Ascending aorta (tissue), 2 donors: ENCODE results near the gene ALPP. TPM values are rescaled to one million over a fixed set of nuclear protein-coding genes. Genes with fewer than 3 reads are reported as not detected.
"Not testable (repeated sequence)": the region's sequence is repeated elsewhere in the genome, so short reads cannot be mapped to it uniquely, and the experiment has no call there.

Experiments
- DNase-seq, 2 donors: peaks; one replicate each; pipeline ENCODE4 v3.0.0-alpha.2; 2019; ENCODE audit warnings: low spot score in 2 of 2
- H3K27ac ChIP-seq, 2 donors: fragments of 200-600 bp; sonication (generic); one replicate each; pipeline ENCODE4 v1.5.1; 2016 to 2017; ENCODE audit warnings: mild to moderate bottlenecking in 1 of 2
- H3K27me3 ChIP-seq: fragments of 200-600 bp; sonication (generic); one replicate; pipeline ENCODE4 v1.5.1; 2017
- H3K36me3 ChIP-seq, 2 donors: fragments of 200-600 bp; sonication (generic); one replicate each; pipeline ENCODE4 v1.5.1; 2016
- H3K4me1 ChIP-seq, 2 donors: fragments of 200-600 bp; sonication (generic); one replicate each; pipeline ENCODE4 v1.5.1; 2016 to 2017; ENCODE audit warnings: mild to moderate bottlenecking in 1 of 2
- H3K4me3 ChIP-seq, 2 donors: fragments of 200-600 bp; sonication (generic); one replicate each; pipeline ENCODE4 v1.5.1; 2016 to 2017; ENCODE audit warnings: mild to moderate bottlenecking in 1 of 2
- H3K9me3 ChIP-seq, 2 donors: fragments of 200-600 bp; sonication (generic); one replicate each; pipeline ENCODE4 v1.5.1; 2016
- CTCF ChIP-seq, 3 experiments: fragments of 200-600 bp in 2 of 3; fragments of 450-650 bp in 1 of 3; sonication (generic) in 2 of 3; IDR thresholded peaks; one replicate each; pipeline ENCODE4 v1.5.1; 2016 to 2019; ENCODE audit warnings: antibody characterized with exemption in 3 of 3, mild to moderate bottlenecking in 1 of 3, moderate library complexity in 1 of 3
- intact Hi-C: fragments of 100-400 bp; cut with DNase I; formaldehyde crosslinking; loops from one replicate; pipeline ENCODE4 v1.15.1; 2023
- total RNA-seq: library from RNA; depleted of rRNA; stranded (reverse); fragments of >200 nt; gene quantifications from one replicate; pipeline ENCODE4 v1.1.0, GENCODE V29; 2016

ALPP gene
- total RNA-seq, 1 donor from 2014 or later: not detected

GRCh38 chr2:232388324-232388891 is 9.9 kb downstream of the ALPP start:
- H3K9me3 ChIP-seq: no peaks in the 10 kb centered on the region
- no peak overlapping the region for H3K27ac ChIP-seq
- no peaks in the 10 kb centered on the region for H3K27me3 ChIP-seq
- no peaks in the 10 kb centered on the region for H3K36me3 ChIP-seq
- intact Hi-C loops: no loop called here
- no peaks in the 10 kb centered on the region for H3K4me1 ChIP-seq
- H3K4me3 ChIP-seq: peak overlapping the region in 1 of 2 donors; percentile 7
- no peak for DNase-seq
- TF ChIP-seq CTCF (IDR thresholded peaks at IDR 0.05): no peak

- TF ChIP-seq CTCF (IDR thresholded peaks at IDR 0.05): no peak
- Histone ChIP-seq H3K27ac (no peak overlapping the region), H3K36me3 (no peaks in the 10 kb centered on the region), H3K27me3 (no peaks in the 10 kb centered on the region), H3K9me3 (no peaks in the 10 kb centered on the region), H3K4me3 (no peak overlapping the region), H3K4me1 (no peaks in the 10 kb centered on the region)
- no peak for DNase-seq
- intact Hi-C loops: no loop called here
These were observed 10.8 kb downstream of the ALPP start for GRCh38 chr2:232389327-232389726.

GRCh38 chr2:232390661-232391060 is 12.1 kb downstream of the ALPP start:
- Histone ChIP-seq H3K4me3 (no peak overlapping the region), H3K27ac (no peak overlapping the region), H3K36me3 (no peaks in the 10 kb centered on the region), H3K4me1 (no peaks in the 10 kb centered on the region), H3K27me3 (no peaks in the 10 kb centered on the region), H3K9me3 (no peaks in the 10 kb centered on the region)
- TF ChIP-seq CTCF (IDR thresholded peaks at IDR 0.05): no peak
- intact Hi-C loops: no loop called here
- DNase-seq: no peak

GRCh38 chr2:232393556-232393955 is 15.0 kb downstream of the ALPP start:
- no peaks in the 10 kb centered on the region for H3K27me3 ChIP-seq
- intact Hi-C loops: no loop called here
- H3K9me3 ChIP-seq: no peaks in the 10 kb centered on the region
- H3K4me1 ChIP-seq: no peaks in the 10 kb centered on the region
- no peaks in the 10 kb centered on the region for H3K36me3 ChIP-seq
- TF ChIP-seq CTCF (IDR thresholded peaks at IDR 0.05): no peak
- H3K4me3 ChIP-seq: no peak overlapping the region
- no peak for DNase-seq
- H3K27ac ChIP-seq: no peak overlapping the region

GRCh38 chr2:232394431-232394830 is 15.9 kb downstream of the ALPP start:
- H3K27me3 ChIP-seq, intact Hi-C loops, H3K4me3 ChIP-seq, H3K36me3 ChIP-seq, H3K27ac ChIP-seq, H3K4me1 ChIP-seq, H3K9me3 ChIP-seq, DNase-seq: not testable (repeated sequence)

GRCh38 chr2:232395586-232395985 is 17.0 kb downstream of the ALPP start:
- no peak for TF ChIP-seq CTCF (IDR thresholded peaks at IDR 0.05)
- Histone ChIP-seq H3K9me3 (no peaks in the 10 kb centered on the region), H3K27me3 (no peaks in the 10 kb centered on the region), H3K4me3 (no peak overlapping the region), H3K27ac (no peak overlapping the region), H3K4me1 (no peaks in the 10 kb centered on the region), H3K36me3 (no peaks in the 10 kb centered on the region)
- DNase-seq: no peak
- intact Hi-C loops: no loop called here
